H9 (cell line): Measurements from ENCODE around the gene ZCWPW1. TPM values are rescaled to one million over a fixed set of nuclear protein-coding genes. Genes with fewer than 3 reads are reported as not detected.

Experiments
- DNase-seq: peaks from one replicate; pipeline ENCODE4 v3.0.0-alpha.2; 2017
- H2AFZ ChIP-seq: one replicate; pipeline ENCODE4 v1.6.1; 2013; ENCODE audit warnings: mild to moderate bottlenecking, low read length, control low read depth, moderate library complexity
- H2AK5ac ChIP-seq: 2 replicates; pipeline ENCODE4 v1.6.1; 2013; ENCODE audit warnings: low read length, control low read depth, mixed read lengths; ENCODE audit not compliant: insufficient read length
- H2BK120ac ChIP-seq: one replicate; pipeline ENCODE4 v1.6.1; 2013; ENCODE audit warnings: low read depth, mild to moderate bottlenecking, low read length, control low read depth, inconsistent platforms; ENCODE audit not compliant: poor library complexity, severe bottlenecking
- H2BK12ac ChIP-seq: 2 replicates; pipeline ENCODE4 v1.6.1; 2013; ENCODE audit warnings: low read length, control low read depth, mixed read lengths, low read depth; ENCODE audit not compliant: insufficient read length
- H2BK15ac ChIP-seq: 2 replicates; pipeline ENCODE4 v1.6.1; 2013; ENCODE audit warnings: low read depth, low read length, control low read depth
- H2BK20ac ChIP-seq: one replicate; pipeline ENCODE4 v1.6.1; 2013; ENCODE audit warnings: low read depth, mild to moderate bottlenecking, low read length, control low read depth, inconsistent platforms; ENCODE audit not compliant: poor library complexity, severe bottlenecking
- H2BK5ac ChIP-seq: 2 replicates; pipeline ENCODE4 v1.6.1; 2013; ENCODE audit warnings: low read length, control low read depth, mixed read lengths; ENCODE audit not compliant: insufficient read length
- H3K14ac ChIP-seq: 2 replicates; pipeline ENCODE4 v1.6.1; 2013; ENCODE audit warnings: low read length, control low read depth; ENCODE audit not compliant: insufficient read depth
- H3K18ac ChIP-seq: 2 replicates; pipeline ENCODE4 v1.6.1; 2013; ENCODE audit warnings: low read depth, mild to moderate bottlenecking, mixed read lengths, low read length, control low read depth; ENCODE audit not compliant: insufficient read length
- H3K23ac ChIP-seq: 2 replicates; pipeline ENCODE4 v1.6.1; 2013; ENCODE audit warnings: low read length, control low read depth, mixed read lengths, low read depth; ENCODE audit not compliant: insufficient read length
- H3K23me2 ChIP-seq: 2 replicates; pipeline ENCODE4 v1.6.1; 2013; ENCODE audit warnings: low read depth, mild to moderate bottlenecking, mixed read lengths, low read length, control low read depth; ENCODE audit not compliant: insufficient read length, poor library complexity, severe bottlenecking
- H3K27ac ChIP-seq: 2 replicates; pipeline ENCODE4 v1.5.1; 2013; ENCODE audit warnings: low read length, control low read depth, mixed read lengths, low read depth; ENCODE audit not compliant: insufficient read length
- H3K27me3 ChIP-seq: 2 replicates; pipeline ENCODE4 v1.6.1; 2013; ENCODE audit warnings: low read length, control low read depth, inconsistent platforms; ENCODE audit not compliant: insufficient read depth
- H3K4ac ChIP-seq: 2 replicates; pipeline ENCODE4 v1.6.1; 2013; ENCODE audit warnings: low read depth, mild to moderate bottlenecking, control low read depth, inconsistent platforms, low read length, moderate library complexity
- H3K4me1 ChIP-seq: 2 replicates; pipeline ENCODE4 v1.6.1; 2013; ENCODE audit warnings: low read length, control low read depth, inconsistent platforms; ENCODE audit not compliant: insufficient read depth
- H3K4me2 ChIP-seq: 2 replicates; pipeline ENCODE4 v1.6.1; 2013; ENCODE audit warnings: low read length, control low read depth, mixed read lengths; ENCODE audit not compliant: insufficient read length, insufficient read depth
- H3K56ac ChIP-seq: 2 replicates; pipeline ENCODE4 v1.6.1; 2013; ENCODE audit warnings: low read depth, mild to moderate bottlenecking, mixed read lengths, low read length, control low read depth; ENCODE audit not compliant: insufficient read length
- H3K79me1 ChIP-seq: 2 replicates; pipeline ENCODE4 v1.6.1; 2013; ENCODE audit warnings: low read depth, mild to moderate bottlenecking, moderate library complexity, low read length, control low read depth, inconsistent platforms; ENCODE audit not compliant: insufficient read depth, poor library complexity, severe bottlenecking
- H3K79me2 ChIP-seq: 2 replicates; pipeline ENCODE4 v1.6.1; 2013; ENCODE audit warnings: low read length, control low read depth, inconsistent platforms; ENCODE audit not compliant: insufficient read depth
- H3K9ac ChIP-seq: 2 replicates; pipeline ENCODE4 v1.6.1; 2013; ENCODE audit warnings: low read length, control low read depth, mixed read lengths; ENCODE audit not compliant: insufficient read length; ENCODE audit errors: extremely low read depth
- H3K9me3 ChIP-seq: one replicate; pipeline ENCODE4 v1.6.1; 2013; ENCODE audit warnings: low read depth, low read length, inconsistent platforms; ENCODE audit not compliant: control insufficient read depth
- H3T11ph ChIP-seq: one replicate; pipeline ENCODE4 v1.6.1; 2013; ENCODE audit warnings: mild to moderate bottlenecking, low read length, control low read depth, inconsistent platforms
- H4K20me1 ChIP-seq: one replicate; pipeline ENCODE4 v1.6.1; 2013; ENCODE audit not compliant: control insufficient read depth, insufficient read length, insufficient read depth
- H4K5ac ChIP-seq: 2 replicates; pipeline ENCODE4 v1.6.1; 2013; ENCODE audit warnings: low read depth, mild to moderate bottlenecking, mixed read lengths, low read length, control low read depth; ENCODE audit not compliant: insufficient read length
- H4K8ac ChIP-seq: replicated peaks from 2 replicates; pipeline ENCODE4 v1.6.1; 2013; ENCODE audit warnings: low read length, control low read depth, mixed read lengths, low read depth; ENCODE audit not compliant: insufficient read length
- H4K91ac ChIP-seq: 2 replicates; pipeline ENCODE4 v1.6.1; 2013; ENCODE audit warnings: low read depth, mild to moderate bottlenecking, moderate library complexity, mixed read lengths, low read length, control low read depth; ENCODE audit not compliant: insufficient read length
- H3K27ac Mint-ChIP-seq, 3 experiments: 2 replicates in 2 of 3; 3 replicates in 1 of 3; pipeline ENCODE4 v1.8.0; 2020 to 2021; ENCODE audit warnings: mixed read lengths in 3 of 3, mild to moderate bottlenecking in 1 of 3, moderate library complexity in 1 of 3
- H3K27me3 Mint-ChIP-seq: 2 replicates; pipeline ENCODE4 v1.8.0; 2021; ENCODE audit warnings: low read depth, mild to moderate bottlenecking, moderate library complexity, mixed read lengths
- H3K36me3 Mint-ChIP-seq, 3 experiments: 2 replicates in 2 of 3; 3 replicates in 1 of 3; pipeline ENCODE4 v1.8.0; 2020 to 2021; ENCODE audit warnings: low read depth in 3 of 3, mixed read lengths in 3 of 3; ENCODE audit not compliant: insufficient read depth in 1 of 3
- H3K4me1 Mint-ChIP-seq, 2 experiments: 2 replicates each; pipeline ENCODE4 v1.8.0; 2020; ENCODE audit warnings: mixed read lengths in 2 of 2
- H3K4me3 Mint-ChIP-seq, 2 experiments: 2 replicates in 1 of 2; 3 replicates in 1 of 2; pipeline ENCODE4 v1.8.0; 2020 to 2021; ENCODE audit warnings: mild to moderate bottlenecking in 2 of 2, mixed read lengths in 2 of 2, moderate library complexity in 1 of 2
- H3K9me3 Mint-ChIP-seq, 2 experiments: 2 replicates in 1 of 2; 3 replicates in 1 of 2; pipeline ENCODE4 v1.8.0; 2020; ENCODE audit warnings: mild to moderate bottlenecking in 2 of 2, mixed read lengths in 2 of 2, moderate library complexity in 1 of 2
- WGBS: extraction: QIAGEN DNeasy Blood & Tissue Kit; methylation state at CpG from one replicate; pipeline ENCODE4 v1.1.7; 2013; ENCODE audit warnings: missing lambda C conversion rate, low lambda C conversion rate, mixed read lengths; ENCODE audit not compliant: insufficient read length; ENCODE audit errors: extremely low coverage; 5-methylcytosine and 5-hydroxymethylcytosine counted together
- total RNA-seq: library from RNA; stranded (reverse); gene quantifications from 2 replicates; pipeline ENCODE4 v1.2.1, GENCODE V29; 2021
- TF ChIP-seq, protein P1 (sequence below): fragments of 200-600 bp; sonication (generic); conservative IDR thresholded peaks from 3 replicates; pipeline ENCODE4 v1.8.0; 2021; ENCODE audit warnings: antibody characterized with exemption, mild to moderate bottlenecking

The ZCWPW1 gene
- total RNA-seq, 1 experiment from 2014 or later, result 1.1 TPM

- no peak overlapping the region for H3K4ac ChIP-seq
- H4K5ac ChIP-seq, result no peak overlapping the region
- Mint-ChIP-seq H3K4me3 (no peak overlapping the region), H3K27me3 (no peaks in the 10 kb centered on the region; the same call in 1 of the 2 replicates), H3K27ac (peak overlapping the region in 1 of 3 experiments; percentile 78; a peak in 2 of 7 replicates), H3K9me3 (no peaks in the 10 kb centered on the region), H3K4me1 (peaks cover 32 to 45% of the 10 kb centered on the region in 2 experiments), H3K36me3 (peaks cover 0 to 5% (median 5%) of the 10 kb centered on the region in 3 experiments; a peak in 3 of 7 replicates)
- H4K91ac ChIP-seq, result no peak overlapping the region
- no peak overlapping the region for H2BK20ac ChIP-seq
- DNase-seq, result no peak
- no peak overlapping the region for H2AFZ ChIP-seq
- H2BK15ac ChIP-seq, result no peak overlapping the region
- no CpG with 5 or more reads among the region's 5 CpGs for WGBS
- H3K4me1 ChIP-seq, result no peaks in the 10 kb centered on the region; the same call in 1 of the 2 replicates
- no peaks in the 10 kb centered on the region for H4K20me1 ChIP-seq
- no peak overlapping the region for H3T11ph ChIP-seq
- no peaks in the 10 kb centered on the region for H3K79me2 ChIP-seq
- H3K9ac ChIP-seq, result no peak overlapping the region
- no peaks in the 10 kb centered on the region for H3K9me3 ChIP-seq
- no peak overlapping the region for H2BK120ac ChIP-seq
- H2BK5ac ChIP-seq, result no peak overlapping the region
- H4K8ac ChIP-seq, result no peak overlapping the region
- H3K79me1 ChIP-seq, result no peaks in the 10 kb centered on the region
- no peaks in the 10 kb centered on the region for H3K27me3 ChIP-seq
- no peak overlapping the region for H3K27ac ChIP-seq
- no peaks in the 10 kb centered on the region for H3K23me2 ChIP-seq
- TF ChIP-seq, protein P1, sequence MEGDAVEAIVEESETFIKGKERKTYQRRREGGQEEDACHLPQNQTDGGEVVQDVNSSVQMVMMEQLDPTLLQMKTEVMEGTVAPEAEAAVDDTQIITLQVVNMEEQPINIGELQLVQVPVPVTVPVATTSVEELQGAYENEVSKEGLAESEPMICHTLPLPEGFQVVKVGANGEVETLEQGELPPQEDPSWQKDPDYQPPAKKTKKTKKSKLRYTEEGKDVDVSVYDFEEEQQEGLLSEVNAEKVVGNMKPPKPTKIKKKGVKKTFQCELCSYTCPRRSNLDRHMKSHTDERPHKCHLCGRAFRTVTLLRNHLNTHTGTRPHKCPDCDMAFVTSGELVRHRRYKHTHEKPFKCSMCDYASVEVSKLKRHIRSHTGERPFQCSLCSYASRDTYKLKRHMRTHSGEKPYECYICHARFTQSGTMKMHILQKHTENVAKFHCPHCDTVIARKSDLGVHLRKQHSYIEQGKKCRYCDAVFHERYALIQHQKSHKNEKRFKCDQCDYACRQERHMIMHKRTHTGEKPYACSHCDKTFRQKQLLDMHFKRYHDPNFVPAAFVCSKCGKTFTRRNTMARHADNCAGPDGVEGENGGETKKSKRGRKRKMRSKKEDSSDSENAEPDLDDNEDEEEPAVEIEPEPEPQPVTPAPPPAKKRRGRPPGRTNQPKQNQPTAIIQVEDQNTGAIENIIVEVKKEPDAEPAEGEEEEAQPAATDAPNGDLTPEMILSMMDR, result no peak
- no peak overlapping the region for H3K18ac ChIP-seq
- H2BK12ac ChIP-seq, result no peak overlapping the region
- H3K4me2 ChIP-seq, result no peak overlapping the region
- no peak overlapping the region for H2AK5ac ChIP-seq
- H3K56ac ChIP-seq, result no peak overlapping the region
- no peak overlapping the region for H3K14ac ChIP-seq
- no peak overlapping the region for H3K23ac ChIP-seq
These were observed 53.9 kb downstream of the ZCWPW1 start for GRCh38 chr7:100374601-100375000.
